Stimulated activated CD4-positive, alpha-beta T cell treated with anti-CD3 and anti-CD28 coated beads, Interleukin-4, amount 100 ng/mL, for 48 hours (primary cell): Measurements from ENCODE around the gene OR6B1.
"Not testable (repeated sequence)": the region's sequence is repeated elsewhere in the genome, so short reads cannot be mapped to it uniquely, and the experiment has no call there.

Experiments
- DNase-seq, 2 donors: peaks; one replicate each; pipeline ENCODE4 v3.0.0-alpha.2; 2020; ENCODE audit warnings: low read depth in 2 of 2

Gene OR6B1

DNA sequence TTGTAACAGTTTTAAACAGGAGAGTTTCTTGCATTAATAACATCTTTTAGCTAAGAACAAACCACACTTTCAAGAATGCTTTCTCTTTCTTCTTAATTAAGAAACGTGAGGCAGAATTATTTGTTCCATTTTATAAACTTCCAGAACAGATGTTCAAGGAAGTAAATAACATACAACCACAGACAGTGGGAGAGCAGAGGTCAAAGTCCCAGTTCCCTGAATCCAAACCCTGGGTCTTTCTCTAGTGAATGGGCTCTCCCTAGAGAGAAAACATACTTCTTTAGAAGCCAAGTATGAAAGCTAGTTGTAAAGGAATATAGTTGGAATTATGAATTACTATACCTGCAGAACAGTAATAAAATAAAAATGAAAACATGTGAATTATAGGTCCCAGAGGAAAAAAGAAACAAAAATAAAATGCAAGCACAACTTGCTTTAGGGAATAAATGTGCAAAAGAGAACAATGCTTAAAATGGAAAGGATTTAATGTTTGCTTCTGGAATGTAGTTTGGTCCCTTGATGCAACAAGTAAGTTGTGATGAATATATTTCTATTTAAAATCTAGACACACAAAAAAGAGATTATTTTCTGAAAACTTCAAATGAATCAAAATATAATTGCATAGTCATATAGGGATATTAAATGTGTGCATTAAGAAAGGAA lies 6.0 kb downstream of the OR6B1 start:
- no peak for DNase-seq

DNA sequence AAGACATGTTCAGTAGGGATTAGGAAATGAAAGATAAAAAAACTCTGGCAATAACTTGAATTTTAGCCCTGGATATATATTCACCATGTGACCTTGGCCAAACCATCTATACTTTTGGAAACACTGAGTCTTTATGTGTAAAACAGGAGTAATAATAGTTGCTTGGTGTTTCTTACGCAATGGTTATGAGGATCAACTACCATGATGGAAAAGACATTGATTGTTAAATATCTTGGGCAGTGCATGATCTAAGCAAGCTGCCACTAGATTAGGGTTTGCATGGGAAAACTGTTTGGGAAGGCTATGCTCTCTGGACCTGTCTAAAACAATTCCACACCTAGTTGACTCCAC lies 6.5 kb downstream of the OR6B1 start:
- DNase-seq: no peak

DNA sequence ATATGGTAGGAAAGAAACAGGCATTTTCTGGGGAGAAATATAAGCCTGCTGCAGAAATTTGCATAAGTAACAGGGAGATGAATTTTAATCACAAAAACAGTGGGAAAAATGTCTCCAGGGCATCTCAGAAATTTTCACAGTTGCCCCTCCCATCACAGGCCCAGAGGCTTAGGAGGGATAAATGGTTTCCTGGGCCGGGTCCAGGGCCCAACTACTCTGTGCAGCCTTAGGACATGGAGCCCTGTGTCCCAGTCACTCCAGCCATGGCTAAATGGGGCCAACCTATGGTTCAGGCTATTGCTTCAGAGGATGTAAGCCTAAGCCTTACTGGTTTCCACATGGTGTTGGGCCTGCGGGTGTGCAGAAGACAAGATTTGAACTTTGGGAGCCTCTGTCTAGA lies 9.2 kb downstream of the OR6B1 start:
- DNase-seq: no peak

DNA sequence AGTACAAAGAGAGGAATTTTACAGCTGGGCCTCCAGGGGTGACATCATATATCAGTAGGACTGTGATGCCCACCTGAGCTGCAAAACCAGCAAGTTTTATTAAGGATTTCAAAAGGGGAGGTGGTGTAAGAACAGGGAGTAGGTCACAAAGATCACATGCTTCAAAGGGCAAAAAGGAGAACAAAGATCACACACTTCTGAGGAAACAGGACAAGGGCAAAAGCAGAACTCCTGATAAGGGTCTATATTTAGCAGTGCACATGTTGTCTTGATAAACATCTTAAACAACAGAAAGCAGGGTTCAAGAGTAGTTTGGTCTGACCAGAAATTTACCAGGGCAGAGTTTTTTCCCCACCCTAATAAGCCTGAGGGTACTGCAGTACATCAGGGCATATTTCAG lies 9.9 kb downstream of the OR6B1 start:
- DNase-seq: not testable (repeated sequence)

DNA sequence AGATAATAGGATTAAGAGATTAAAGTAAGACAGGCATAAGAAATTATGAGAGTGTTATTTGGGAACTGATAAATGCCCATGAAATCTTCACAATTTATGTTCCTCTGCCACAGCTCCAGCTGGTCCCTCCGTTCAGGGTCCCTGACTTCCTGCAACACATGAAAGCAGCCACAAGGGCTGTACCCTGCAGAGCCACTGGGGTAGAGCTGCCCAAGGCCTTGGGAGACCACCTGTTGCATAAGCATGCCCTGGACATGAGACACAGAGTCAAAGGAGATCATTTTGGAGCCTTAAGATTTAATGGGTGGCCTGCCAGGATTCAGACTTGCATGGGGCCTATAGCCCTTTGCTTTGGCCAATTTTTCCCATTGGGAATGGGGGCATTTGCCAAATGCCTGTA lies 10.7 kb downstream of the OR6B1 start:
- not testable (repeated sequence) for DNase-seq

DNA sequence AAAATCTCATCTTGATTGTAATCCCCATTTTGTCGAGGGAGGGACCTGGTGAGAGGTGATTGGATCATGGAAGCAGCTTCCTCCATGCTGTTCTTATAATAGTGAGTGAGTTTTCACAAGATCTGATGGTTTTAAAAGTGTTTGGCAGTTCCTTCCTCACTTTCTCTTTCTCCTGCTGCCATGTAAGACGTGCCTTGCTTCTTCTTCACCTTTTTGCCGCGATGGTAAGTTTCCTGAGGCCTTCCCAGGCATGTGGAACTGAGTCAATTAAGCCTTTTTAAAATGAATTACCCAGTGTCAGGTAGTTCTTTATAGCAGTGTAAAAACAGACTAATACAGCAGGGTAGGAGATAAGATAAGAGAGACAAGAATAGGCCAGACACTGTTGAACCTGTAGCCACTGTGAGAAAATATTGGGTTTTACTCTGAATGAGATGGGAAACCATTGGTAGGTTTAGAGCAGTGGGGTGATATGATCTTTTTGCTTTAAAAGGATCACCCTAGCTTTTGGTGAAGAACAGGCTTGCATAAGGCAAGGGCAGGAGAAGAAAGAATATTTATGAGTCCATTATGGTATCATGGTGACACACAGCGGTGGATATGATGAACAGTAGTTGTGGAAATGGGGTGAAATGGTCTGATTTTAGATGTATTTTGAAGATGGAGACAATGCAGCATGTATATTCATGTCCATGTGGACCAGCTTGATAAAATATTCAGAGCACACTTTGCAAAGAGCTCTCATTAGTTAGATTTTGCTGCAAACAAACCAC lies 11.5 kb downstream of the OR6B1 start:
- no peak for DNase-seq

DNA sequence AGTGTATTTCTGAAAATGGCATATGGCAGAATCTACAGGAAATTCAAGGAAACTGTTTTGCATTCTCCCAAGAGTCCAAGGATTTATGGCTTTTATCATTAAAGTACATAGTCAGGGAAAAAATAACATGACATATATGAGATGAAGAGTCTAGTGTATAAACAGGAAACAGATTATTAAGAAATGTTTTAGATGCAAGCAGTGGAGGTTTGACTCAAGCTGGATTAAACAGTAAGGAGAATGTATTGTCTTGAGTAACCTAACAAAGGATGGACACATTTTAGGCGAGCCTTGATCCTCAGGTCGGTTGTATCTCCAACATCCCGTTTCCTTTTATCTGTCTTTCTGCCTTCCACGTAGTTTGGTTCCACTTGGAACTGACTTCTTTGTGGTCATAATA lies 17.9 kb downstream of the OR6B1 start:
- DNase-seq: no peak

DNA sequence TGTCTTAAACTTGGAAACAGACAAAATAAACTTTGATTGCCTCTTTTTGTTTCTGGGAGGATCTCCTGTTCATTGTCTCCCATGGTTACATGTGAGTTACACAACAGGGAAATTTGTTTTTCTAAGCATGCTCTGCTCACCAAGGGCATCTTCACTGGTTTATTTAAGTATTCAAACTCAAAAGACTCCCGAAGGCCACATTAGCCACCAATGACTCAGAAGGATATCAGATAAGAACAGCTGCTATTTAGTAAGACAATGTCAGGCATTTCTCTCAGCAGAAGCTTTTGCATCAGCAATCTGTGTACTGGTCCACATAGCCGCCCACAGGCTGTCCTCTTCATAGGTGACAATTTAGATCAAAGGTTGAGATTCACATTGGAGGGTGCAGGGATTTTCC lies 19.3 kb downstream of the OR6B1 start:
- no peak for DNase-seq

DNA sequence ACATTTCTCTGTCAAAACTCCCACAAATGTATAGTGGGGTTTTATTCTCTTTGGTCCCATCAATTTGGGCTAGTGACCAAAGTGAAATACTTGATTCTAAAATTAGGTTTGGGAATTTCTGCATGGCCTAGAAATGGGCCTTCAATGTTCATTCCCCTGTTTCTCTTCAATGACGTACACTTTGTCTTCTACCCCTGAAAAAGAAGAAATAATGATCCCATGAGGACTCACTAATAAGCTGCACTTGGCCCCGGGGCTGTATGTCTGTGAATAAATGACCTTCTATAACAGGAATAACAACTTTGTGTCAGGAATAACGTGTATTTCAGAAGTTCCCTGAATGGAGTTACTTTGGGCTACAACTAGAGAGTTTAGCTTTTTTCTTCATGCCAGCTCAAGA lies 20.2 kb downstream of the OR6B1 start:
- no peak for DNase-seq

DNA sequence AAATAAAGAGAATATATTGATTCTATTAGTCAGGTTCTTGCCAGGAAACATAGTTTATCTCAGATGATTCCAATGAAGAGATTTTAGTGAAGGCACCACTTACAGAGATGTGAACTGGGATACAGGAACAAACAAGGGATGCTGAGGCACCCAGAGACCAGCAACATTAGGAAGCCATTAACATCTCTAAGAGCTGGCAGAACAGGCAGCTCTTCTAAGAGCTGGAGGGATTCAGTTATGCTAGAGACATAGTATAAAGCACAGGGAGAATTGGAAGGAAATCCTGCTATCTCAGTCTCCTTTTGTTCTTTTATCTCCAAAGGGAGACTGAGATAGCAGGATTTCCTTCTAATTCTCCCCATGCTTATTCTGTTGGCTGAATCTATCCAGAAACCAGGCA lies 22.0 kb downstream of the OR6B1 start:
- no peak for DNase-seq

DNA sequence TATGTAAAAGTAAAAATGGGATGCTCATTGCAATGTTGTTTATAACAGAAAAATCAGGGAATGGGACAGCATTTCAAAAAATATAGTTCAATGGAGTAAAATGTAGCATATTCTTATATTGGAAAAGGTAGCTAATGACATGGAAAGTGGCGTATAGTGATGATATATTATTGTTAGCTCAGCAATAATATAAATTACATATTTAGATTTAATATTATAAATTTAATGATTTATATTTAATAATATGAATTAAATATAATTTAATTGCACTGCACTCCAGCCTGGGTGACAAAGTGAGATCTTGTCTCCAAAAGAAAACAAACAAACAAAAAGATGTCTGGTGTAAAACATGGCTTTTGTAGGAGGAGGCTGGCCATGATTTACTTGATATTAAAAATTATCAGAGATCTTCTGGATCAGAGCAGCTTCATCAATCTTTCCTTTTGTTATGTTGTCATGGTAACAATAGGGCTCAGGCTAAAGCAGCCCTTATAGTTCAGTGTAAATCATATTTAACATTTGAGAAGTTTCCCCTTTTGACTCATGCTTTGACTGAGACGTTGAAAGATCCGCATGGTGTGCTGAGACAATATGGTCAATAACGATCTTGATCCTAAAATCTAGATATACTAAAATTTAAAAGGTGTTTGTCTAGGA lies 23.2 kb downstream of the OR6B1 start:
- DNase-seq: no peak

DNA sequence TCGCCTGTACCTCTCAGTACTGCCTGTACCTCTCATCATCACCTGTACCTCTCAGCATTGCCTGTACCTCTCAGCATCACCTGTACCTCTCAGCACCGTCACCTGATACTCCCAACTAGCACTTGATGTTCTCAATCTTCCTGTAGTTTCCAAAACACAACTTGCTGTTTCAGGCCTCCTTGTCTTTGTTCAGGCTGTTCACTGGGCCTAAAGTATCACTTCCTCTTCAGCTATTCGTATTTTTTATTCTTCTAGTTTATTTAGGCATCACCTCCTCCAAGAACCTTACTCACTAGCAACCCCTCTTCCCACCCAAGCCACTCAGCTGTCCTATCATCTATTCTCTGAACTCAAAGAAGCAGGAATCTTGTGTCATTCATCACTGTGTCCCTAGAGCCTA lies 24.1 kb downstream of the OR6B1 start:
- no peak for DNase-seq

DNA sequence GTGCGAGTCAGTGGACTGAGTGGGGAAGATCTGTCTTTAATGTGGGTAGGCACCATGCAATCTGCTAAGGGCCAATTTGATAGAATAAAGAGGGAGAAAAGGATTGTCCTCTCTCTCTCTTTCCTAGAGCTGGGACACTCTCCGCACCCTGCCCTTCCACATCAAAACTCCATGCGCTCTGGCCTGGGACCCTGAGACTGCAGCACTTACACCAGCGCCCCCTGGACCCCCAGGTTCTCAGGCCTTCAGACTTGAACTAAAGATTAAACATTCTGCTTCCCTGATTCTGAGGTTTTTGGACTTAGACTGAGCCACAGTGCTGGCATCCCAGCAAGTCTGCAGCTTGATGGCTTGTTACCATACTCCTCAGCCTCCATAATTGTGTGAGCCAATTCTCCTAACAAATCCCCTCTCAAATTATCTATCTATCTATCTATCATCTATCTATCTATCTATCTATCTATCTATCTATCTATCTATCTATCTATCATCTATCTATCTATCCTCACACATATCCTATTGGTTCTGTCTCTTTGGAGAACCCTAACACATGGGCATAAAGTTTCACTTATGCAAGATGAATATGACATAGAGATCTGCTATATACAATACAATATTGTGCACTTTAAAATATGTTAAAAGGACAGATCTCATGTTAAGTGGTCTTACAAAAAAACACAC lies 26.2 kb downstream of the OR6B1 start:
- no peak for DNase-seq

DNA sequence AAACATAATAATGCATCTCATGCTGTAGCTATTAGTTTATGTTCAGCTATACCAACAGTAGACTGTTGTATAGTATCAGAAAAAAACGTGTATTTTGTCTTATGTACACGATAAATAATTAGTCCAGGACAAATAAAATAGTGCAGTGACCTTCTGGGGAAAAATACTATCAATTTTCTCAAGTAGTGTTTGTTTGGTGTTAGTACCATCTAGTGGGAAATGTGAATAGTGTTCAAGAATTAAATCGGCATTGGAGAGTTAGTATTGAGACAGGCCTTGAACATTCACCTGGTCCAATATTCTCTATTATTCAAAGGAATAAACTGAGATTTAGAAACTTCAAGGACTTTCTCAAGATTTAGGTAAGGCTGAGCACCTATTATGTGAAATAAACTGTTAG lies 26.9 kb downstream of the OR6B1 start:
- no peak for DNase-seq

DNA sequence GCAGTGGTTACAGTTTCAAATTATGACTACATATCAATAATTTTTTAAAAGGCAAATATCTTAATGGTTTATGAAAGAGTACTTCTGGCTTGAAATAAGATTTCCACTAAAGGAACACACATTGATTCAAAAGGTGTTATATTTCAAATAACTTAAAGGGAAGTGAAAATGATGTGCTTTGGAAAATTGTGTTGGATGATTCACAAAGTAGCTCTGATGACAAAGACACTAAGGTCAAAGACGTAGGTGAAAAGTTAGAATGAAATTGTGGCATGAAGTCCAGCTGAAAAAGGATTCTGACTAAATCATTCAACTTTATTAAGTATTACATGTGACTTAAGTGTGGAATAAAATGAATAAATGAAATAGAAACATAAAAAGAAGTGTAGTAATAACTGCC lies 27.9 kb downstream of the OR6B1 start:
- no peak for DNase-seq

DNA sequence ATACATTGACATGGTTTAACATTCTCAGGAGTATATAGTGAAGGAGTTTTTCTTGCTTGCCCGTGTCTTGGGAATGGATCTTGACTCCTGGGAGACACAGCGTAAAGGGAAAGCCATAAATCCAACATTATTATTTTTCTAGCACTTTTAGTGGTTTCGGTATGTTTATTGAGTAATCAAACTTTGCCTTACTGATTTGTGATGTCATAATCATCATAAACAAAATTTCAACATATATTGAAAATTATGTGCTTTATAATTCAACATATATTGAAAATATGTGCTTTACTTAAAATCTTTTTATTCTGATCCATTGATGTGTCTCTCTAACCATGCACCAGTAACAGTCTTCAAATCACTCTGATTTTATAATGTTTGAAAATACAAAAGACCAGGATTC lies 28.4 kb downstream of the OR6B1 start:
- no peak for DNase-seq

DNA sequence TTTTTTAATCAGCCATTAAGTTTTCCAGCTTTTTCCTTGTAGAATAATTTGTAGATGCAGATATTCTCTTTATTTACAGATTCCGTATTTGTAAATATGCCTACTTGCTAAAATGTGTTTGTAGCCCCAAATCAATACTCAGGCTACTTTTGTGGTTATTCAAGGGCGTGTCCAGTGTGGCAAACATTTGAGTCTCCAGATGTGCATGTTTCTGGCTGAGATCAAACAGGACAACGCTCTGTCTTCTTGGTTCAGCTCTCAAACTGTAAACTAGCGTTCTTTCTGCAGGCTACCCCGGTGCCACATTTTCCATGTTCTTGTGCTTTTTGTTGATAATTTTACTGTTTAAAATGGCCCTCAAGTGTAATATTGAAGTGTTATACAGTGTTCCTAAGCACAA lies 32.4 kb downstream of the OR6B1 start:
- DNase-seq: no peak

DNA sequence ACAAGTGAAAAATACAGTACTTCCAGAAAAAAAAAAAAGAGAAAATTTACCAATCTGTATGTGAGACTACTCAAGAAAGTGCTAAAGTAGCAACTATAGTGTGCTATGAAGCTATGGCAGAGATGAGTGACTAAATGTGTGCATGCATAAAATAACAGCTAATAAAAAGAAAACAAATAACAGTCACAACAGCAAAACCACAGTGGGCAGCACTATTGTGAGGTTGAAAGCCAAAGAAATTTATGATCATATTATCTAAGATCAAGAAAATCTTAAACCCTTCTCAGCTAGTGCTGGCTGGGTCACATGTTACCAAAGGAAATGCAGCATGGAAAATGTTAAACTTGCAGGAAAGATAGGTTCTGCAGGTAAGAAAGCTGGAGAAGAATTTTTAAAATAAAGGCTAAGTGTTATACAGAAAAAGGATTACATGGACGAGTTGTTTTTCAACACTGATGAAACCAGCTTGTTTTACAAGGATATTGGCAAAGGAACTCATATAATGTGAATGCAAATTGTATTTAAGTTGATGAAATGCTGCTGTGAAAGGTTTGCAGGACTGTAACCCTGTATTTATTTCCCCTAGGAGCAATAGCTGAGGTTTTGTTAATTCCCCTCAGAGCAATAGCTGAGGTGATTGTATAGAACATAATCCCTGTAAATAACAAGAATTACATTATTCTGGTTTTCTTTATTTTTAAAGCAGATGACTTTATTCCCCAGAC lies 33.0 kb downstream of the OR6B1 start:
- no peak for DNase-seq

DNA sequence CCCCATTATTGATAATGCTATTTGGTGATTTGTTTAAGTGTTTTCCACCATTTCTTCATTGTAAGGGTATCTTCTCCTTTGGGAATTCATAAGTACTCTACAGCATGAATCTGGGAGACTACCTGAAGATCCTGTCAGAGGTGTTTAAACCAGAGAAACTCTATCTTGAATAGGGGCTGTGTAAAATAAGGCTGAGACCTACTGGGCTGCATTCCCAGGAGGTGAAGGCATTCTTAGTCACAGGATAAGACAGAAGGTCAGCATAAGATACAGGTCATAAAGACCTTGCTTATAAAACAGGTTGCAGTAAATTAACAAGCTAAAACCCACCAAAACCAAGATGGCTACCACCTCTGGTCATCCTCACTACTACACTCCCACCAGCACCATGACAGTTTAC lies 35.3 kb downstream of the OR6B1 start:
- DNase-seq: no peak

DNA sequence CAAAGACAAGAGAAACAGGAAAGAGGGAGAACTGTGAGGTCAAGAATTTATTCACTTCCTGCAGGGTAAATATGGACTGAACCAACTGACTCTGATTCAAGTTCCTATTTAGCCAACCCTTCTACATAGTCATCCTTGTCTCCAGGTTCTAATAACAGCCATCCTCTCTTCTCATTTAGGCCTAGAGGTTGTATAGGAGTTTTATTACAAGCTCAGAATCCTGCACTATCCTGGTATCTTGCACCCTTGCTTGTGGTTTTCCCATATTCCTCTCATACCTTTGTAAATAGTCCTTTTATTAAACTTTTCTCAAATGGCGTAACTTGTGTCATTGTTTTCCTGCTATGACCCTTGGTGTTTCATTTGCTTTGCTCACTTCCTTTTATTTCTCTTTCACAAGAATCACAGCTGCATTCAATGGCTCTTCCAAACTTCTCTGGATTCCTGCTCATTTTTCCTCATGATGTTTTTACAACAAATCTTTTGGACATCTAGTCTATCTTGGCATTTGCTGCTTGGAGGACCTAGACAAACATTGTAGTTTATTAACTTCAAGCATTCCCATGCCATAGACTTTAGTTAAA lies 36.3 kb downstream of the OR6B1 start:
- DNase-seq: no peak

DNA sequence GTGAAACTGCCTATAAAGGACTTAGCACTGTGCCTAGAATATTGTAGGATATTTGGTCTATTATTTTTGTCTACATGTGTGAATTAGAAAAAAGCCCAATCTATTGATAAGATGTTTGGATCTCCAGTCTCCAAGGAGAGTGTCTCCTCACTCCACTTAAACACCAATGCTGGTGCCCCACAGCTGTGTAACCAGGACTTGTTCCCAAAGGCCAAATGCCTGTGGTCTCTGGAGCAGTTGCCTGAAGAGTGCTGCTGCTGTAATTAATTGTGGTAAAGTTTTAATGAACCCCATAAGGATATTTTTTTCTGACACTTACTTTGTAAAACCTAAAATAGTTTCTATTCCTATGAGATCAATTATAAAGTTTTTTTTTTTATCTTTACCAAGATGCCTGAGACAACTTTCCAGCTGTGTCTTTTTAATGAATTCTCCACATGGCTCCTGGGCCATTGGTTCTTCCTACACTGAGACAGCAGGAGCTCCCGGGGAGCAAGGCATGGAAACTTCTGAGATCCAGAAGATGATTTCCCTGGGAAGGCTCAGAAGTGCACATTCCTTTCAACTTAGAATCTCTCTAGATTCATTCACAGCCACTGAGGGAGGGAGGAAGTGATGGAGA lies 37.4 kb downstream of the OR6B1 start:
- no peak for DNase-seq
